Keratinocyte (primary cell): ENCODE data around the gene RNF144A. TPM values are rescaled to one million over a fixed set of nuclear protein-coding genes. Genes with fewer than 3 reads are reported as not detected.

Source experiments
- DNase-seq: peaks from one replicate; pipeline ENCODE4 v3.0.0-alpha.2; 2011; ENCODE audit warnings: low read depth, missing footprints, low spot score
- FAIRE-seq: peaks from 2 replicates; lab custom pipeline; 2011; peaks lifted over from hg19 to GRCh38; lab: Jason Lieb, UNC
- H2AFZ ChIP-seq: 2 replicates; pipeline ENCODE4 v1.6.0; 2012; ENCODE audit warnings: low read length, control low read depth, inconsistent platforms; ENCODE audit not compliant: control insufficient read depth
- H3K27ac ChIP-seq: 2 replicates; pipeline ENCODE4 v1.5.1; 2011; ENCODE audit warnings: low read length; ENCODE audit not compliant: control insufficient read depth, insufficient read depth
- H3K27me3 ChIP-seq: 3 replicates; pipeline ENCODE4 v1.6.0; 2011; ENCODE audit warnings: low read length; ENCODE audit not compliant: control insufficient read depth, insufficient read depth; ENCODE audit errors: extremely low read depth
- H3K36me3 ChIP-seq, 2 experiments: 2 replicates in 1 of 2; 3 replicates in 1 of 2; pipeline ENCODE4 v1.5.1; 2011; ENCODE audit warnings: low read length in 2 of 2, mild to moderate bottlenecking in 1 of 2; ENCODE audit not compliant: control insufficient read depth in 2 of 2, insufficient read depth in 2 of 2; ENCODE audit errors: extremely low read depth in 1 of 2
- H3K4me1 ChIP-seq: 3 replicates; pipeline ENCODE4 v1.5.1; 2011; ENCODE audit warnings: low read length; ENCODE audit not compliant: control insufficient read depth, insufficient read depth; ENCODE audit errors: extremely low read depth
- H3K4me2 ChIP-seq: 3 replicates; pipeline ENCODE4 v1.6.0; 2011; ENCODE audit warnings: low read depth, low read length; ENCODE audit not compliant: control insufficient read depth, insufficient read depth; ENCODE audit errors: extremely low read depth
- H3K4me3 ChIP-seq, 3 experiments: fragments of 200-600 bp in 1 of 3; sonication (generic) in 1 of 3; 2 replicates in 2 of 3; 3 replicates in 1 of 3; pipeline ENCODE4 v1.5.1; 2011 to 2016; ENCODE audit warnings: low read length in 3 of 3, mild to moderate bottlenecking in 3 of 3, control low read depth in 2 of 3, inconsistent platforms in 1 of 3, low read depth in 1 of 3, mixed read lengths in 1 of 3, mixed run types in 1 of 3, moderate library complexity in 1 of 3; ENCODE audit not compliant: control insufficient read depth in 2 of 3, insufficient read depth in 2 of 3; ENCODE audit errors: extremely low read depth in 1 of 3
- H3K79me2 ChIP-seq: 2 replicates; pipeline ENCODE4 v1.6.0; 2012; ENCODE audit warnings: low read length; ENCODE audit not compliant: control insufficient read depth, insufficient read depth
- H3K9ac ChIP-seq: 3 replicates; pipeline ENCODE4 v1.6.0; 2011; ENCODE audit warnings: low read length; ENCODE audit not compliant: control insufficient read depth, insufficient read depth; ENCODE audit errors: extremely low read depth
- H3K9me1 ChIP-seq: 3 replicates; pipeline ENCODE4 v1.6.0; 2011; ENCODE audit warnings: low read length; ENCODE audit not compliant: control insufficient read depth, insufficient read depth; ENCODE audit errors: extremely low read depth
- H3K9me3 ChIP-seq: 2 replicates; pipeline ENCODE4 v1.5.1; 2012; ENCODE audit warnings: low read depth, low read length; ENCODE audit not compliant: control insufficient read depth
- H4K20me1 ChIP-seq: 3 replicates; pipeline ENCODE4 v1.6.0; 2011; ENCODE audit warnings: low read length; ENCODE audit not compliant: control insufficient read depth, insufficient read depth; ENCODE audit errors: extremely low read depth
- CTCF ChIP-seq, 3 experiments: IDR thresholded peaks in 1 of 3; conservative IDR thresholded peaks in 1 of 3; optimal IDR thresholded peaks in 1 of 3; 2 replicates in 2 of 3; 3 replicates in 1 of 3; pipeline versions ENCODE3 to v1.5.1; 2011; ENCODE audit warnings: low read length in 3 of 3, mild to moderate bottlenecking in 3 of 3, moderate library complexity in 2 of 3, control low read depth in 1 of 3, inconsistent platforms in 1 of 3; ENCODE audit not compliant: insufficient read depth in 2 of 3; ENCODE audit errors: extremely low read depth in 1 of 3
- EZH2 ChIP-seq: IDR thresholded peaks from one replicate; pipeline ENCODE4 v1.6.1; 2012; ENCODE audit warnings: inconsistent platforms, mild to moderate bottlenecking, low read length, moderate library complexity
- dilution Hi-C: fragments of 300-500 bp; cut with MboI; formaldehyde crosslinking; loops from one replicate; pipeline ENCODE4 v1.7.0; 2020; ENCODE audit warnings: low sequenced_read_pairs; ENCODE audit not compliant: extremely low pct_ligation_motif_present
- polyA plus RNA-seq, 5 experiments: library from polyadenylated mRNA; depleted of rRNA in 3 of 5; stranded (reverse) in 3 of 5; stranded (forward) in 1 of 5; unstranded in 1 of 5; fragments of >200 nt; gene quantifications; 1 replicate in 1 of 5; 2 replicates in 3 of 5; 3 replicates in 1 of 5; pipeline versions ENCODE4 v1.2.1 to v1.2.3, GENCODE V29; 2011 to 2012; ENCODE audit warnings: missing spikeins in 2 of 5, low read depth in 1 of 5, low replicate concordance in 1 of 5

Gene RNF144A
- polyA plus RNA-seq, 1 donor (not counting 4 experiments of a cell fraction or from before 2014, with no cell fraction given), result 1.4 TPM

GRCh38 chr2:7026742-7027141, 109.5 kb downstream of the RNF144A start:
- TF ChIP-seq EZH2 (no peak), CTCF (optimal IDR thresholded peaks at IDR 0.05 in 1 of 3, IDR thresholded peaks at IDR 0.05 in 1 of 3, conservative IDR thresholded peaks at IDR 0.05 in 1 of 3; ENCODE audit: extremely low read depth in 1 of 3, insufficient read depth in 2 of 3, low read length in 3 of 3) (no peak)
- Histone ChIP-seq H3K4me1 (no peaks in the 10 kb centered on the region), H3K9ac (no peak overlapping the region), H3K9me1 (no peaks in the 10 kb centered on the region), H3K36me3 (no peaks in the 10 kb centered on the region), H3K27ac (no peak overlapping the region), H3K4me2 (no peak overlapping the region), H4K20me1 (peaks cover 2% of the 10 kb centered on the region), H2AFZ (no peak overlapping the region), H3K27me3 (no peaks in the 10 kb centered on the region), H3K9me3 (no peaks in the 10 kb centered on the region), H3K79me2 (no peaks in the 10 kb centered on the region), H3K4me3 (no peak overlapping the region)
- dilution Hi-C loops, result no loop called here
- DNase-seq (no peak), FAIRE-seq (no peak)

GRCh38 chr2:7027411-7027810, 110.2 kb downstream of the RNF144A start:
- DNase-seq (no peak), FAIRE-seq (no peak)
- H4K20me1 ChIP-seq, result peaks cover 2% of the 10 kb centered on the region
- no peak overlapping the region for H2AFZ ChIP-seq
- no peaks in the 10 kb centered on the region for H3K79me2 ChIP-seq
- H3K9me1 ChIP-seq, result no peaks in the 10 kb centered on the region
- TF ChIP-seq CTCF (optimal IDR thresholded peaks at IDR 0.05 in 1 of 3, IDR thresholded peaks at IDR 0.05 in 1 of 3, conservative IDR thresholded peaks at IDR 0.05 in 1 of 3; ENCODE audit: extremely low read depth in 1 of 3, insufficient read depth in 2 of 3, low read length in 3 of 3), result no peak
- H3K9ac ChIP-seq, result no peak overlapping the region
- H3K9me3 ChIP-seq, result no peaks in the 10 kb centered on the region
- H3K27ac ChIP-seq, result no peak overlapping the region
- dilution Hi-C loops, result no loop called here
- no peaks in the 10 kb centered on the region for H3K27me3 ChIP-seq
- no peaks in the 10 kb centered on the region for H3K36me3 ChIP-seq
- H3K4me2 ChIP-seq, result no peak overlapping the region
- H3K4me3 ChIP-seq, result no peak overlapping the region
- H3K4me1 ChIP-seq, result no peaks in the 10 kb centered on the region
